Activated CD4-positive, alpha-beta T cell treated with anti-CD3 and anti-CD28 coated beads for 1 hour (primary cell): ENCODE data around the gene TCEAL4.
"Not testable (repeated sequence)": the region's sequence is repeated elsewhere in the genome, so short reads cannot be mapped to it uniquely, and the experiment has no call there.

Experiments
- DNase-seq: peaks from one replicate; pipeline ENCODE4 v3.0.0-alpha.2; 2020

Gene TCEAL4

GRCh38 chrX:103585411-103586313 is at the start of gene TCEAL4:
TCEAL4 (plus strand) TSS chrX:103585515; CDS start chrX:103586676, 1,161 bp downstream.
- no peak for DNase-seq

DNA sequence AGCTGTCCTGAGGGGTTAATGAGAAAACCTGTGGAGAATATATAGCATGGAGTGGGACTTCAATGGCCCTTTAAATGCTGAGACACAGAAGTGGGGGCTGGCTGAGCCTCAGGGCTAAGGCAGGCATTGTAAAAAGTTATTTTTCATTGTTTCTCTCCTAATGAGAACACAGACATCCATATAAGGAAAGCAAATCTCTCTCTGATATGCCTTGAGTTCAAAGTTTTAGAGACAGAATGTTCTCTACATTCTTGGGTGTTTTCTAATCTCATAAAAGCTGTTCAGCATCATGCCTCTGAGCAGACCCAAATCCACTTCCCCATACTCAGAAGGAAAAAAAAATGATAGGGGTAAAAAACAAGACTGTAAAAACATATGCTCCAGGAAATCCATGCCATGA is 49.2 kb upstream of the TCEAL4 start:
- no peak for DNase-seq

GRCh38 chrX:103536732-103537131 is 48.6 kb upstream of the TCEAL4 start:
- DNase-seq: no peak

- no peak for DNase-seq
Observed at GRCh38 chrX:103537871-103538387, 47.4 kb upstream of the TCEAL4 start.

GRCh38 chrX:103538728-103539127 is 46.6 kb upstream of the TCEAL4 start:
- DNase-seq: no peak

DNA sequence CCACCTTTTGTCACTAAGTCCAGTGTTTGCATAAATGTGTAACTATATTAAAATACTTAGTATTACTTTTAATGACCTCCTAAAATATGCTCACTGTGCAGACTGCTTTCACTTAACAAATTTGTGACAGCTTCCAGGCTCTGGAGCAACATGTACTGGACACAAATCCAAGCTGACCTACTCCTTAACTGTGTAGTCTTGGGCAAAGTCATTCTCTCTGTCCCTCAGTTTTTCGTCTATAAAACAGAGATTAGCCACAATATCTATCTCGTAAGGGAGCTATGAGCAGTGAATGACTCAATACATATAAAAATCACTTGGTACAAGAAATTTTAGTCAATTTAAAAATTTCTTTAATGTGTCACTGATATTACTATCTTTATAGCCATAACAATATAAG is 45.6 kb upstream of the TCEAL4 start:
- DNase-seq: no peak

- no peak for DNase-seq
Observed at GRCh38 chrX:103540145-103540544, 45.2 kb upstream of the TCEAL4 start.

- DNase-seq: no peak
Observed at GRCh38 chrX:103549916-103550315, 35.4 kb upstream of the TCEAL4 start.

GRCh38 chrX:103550415-103551051 is 34.8 kb upstream of the TCEAL4 start:
- no peak for DNase-seq

DNA sequence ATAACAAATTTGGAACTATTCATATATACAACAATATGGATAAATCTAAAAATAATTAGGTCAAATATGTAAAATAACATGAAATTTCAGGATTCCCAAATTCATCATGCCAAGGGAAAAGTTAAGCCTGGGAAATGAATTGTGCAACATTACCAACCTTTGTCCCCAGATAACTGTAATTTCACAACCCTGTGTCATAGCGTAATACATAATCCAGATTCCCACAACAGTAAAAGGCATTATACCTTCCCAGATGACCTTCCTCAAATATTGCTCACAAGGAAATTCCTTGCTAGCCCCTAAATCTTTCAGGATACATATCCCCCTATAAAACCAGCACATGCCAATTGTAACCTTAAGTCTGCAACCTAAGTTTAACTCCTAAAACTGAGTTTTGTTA is 33.1 kb upstream of the TCEAL4 start:
- DNase-seq: no peak

DNA sequence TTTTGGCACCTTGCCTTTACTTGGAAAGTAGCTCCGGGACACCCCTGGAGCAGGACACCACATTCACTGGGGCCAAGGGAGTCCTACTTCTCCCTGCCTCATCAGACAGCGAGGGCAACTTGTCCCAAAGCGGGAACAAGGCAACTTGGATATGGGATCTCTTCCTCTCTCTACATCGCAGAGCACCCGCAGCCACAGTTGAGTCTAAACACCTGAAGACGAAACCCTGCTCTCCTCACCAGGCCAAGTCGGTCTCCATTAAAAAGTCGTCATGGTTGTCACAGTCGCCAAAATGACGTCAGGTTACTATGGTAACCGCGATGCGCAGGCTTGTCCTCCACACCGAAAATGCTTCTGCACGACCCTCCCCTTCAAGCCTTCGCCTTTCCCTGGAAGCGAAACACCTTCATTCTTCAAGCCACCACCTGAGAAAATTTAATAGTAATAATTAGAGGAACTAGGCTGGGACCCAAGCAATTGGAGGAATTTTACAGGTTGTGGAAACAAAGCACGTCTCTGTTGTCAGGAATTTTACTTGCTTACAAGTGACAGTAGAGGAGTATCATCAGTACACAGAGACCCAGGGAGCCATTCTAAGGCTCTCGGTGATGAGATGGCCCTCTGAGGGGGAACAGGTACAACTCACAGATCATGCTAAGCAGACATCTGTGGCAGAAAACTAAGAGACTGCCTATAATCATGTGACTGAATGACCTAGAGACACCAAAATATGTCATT is 30.5 kb upstream of the TCEAL4 start:
- peak; percentile 28 for DNase-seq

- no peak for DNase-seq
Observed at GRCh38 chrX:103556963-103557612, 28.2 kb upstream of the TCEAL4 start.

DNA sequence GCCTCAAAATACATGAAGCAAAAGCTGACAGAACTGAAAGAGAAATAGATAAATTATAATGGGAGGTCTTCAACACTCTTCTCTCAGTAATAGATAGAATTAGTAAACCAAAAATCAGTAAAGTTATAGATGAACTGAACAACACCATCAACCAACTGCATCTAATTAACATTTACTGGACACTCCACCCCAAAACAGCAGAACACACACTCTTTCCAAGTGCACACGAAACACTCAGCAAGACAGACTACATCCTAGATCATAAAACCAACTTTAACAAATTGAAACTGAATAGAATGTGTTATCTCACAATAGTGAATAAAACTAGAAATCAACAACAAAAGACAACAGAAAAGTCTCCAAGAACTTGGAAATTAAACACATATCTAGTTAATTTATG is 25.1 kb upstream of the TCEAL4 start:
- no peak for DNase-seq

- no peak for DNase-seq
Observed at GRCh38 chrX:103562801-103563200, 22.5 kb upstream of the TCEAL4 start.

DNA sequence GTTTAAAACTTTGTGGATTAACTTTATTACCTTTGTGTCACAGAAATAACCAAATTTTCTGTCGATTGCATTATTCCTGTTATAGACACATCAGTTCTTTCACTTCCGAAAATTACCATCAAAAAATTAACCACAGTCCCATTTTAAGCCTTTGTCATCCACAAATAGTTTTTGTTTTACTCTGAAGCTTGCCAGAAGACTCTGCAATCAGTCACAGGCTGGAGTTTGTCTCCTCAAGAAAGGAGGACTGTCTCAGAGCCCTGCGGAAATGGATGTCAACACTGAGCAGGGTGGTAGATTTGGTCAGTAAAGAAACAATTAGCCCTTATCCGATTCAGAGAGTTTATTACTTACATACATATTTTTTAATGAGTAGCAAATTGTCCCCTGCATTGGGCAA is 20.1 kb upstream of the TCEAL4 start:
- no peak for DNase-seq

GRCh38 chrX:103565752-103566151 is 19.6 kb upstream of the TCEAL4 start:
- DNase-seq: no peak

DNA sequence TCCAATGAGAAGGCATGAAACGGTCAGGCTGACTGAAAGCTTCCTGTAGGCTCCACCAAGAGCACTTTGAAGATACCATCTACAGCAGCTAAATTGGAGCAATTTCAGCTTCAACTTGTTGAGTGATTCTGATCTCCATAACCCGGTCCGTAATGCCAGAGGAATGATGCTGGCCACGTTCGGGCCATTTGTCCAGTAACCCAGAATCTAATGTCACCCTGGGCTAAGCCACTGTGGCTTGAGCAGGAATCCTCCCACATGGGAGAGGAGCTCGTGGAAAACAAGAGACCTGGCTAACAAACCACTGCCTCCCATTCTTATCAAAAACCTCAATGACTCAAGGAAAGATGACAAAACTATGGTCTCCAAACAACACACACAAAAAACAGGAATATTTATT is 14.2 kb upstream of the TCEAL4 start:
- no peak for DNase-seq

GRCh38 chrX:103571726-103572125 is 13.6 kb upstream of the TCEAL4 start:
- DNase-seq: no peak

DNA sequence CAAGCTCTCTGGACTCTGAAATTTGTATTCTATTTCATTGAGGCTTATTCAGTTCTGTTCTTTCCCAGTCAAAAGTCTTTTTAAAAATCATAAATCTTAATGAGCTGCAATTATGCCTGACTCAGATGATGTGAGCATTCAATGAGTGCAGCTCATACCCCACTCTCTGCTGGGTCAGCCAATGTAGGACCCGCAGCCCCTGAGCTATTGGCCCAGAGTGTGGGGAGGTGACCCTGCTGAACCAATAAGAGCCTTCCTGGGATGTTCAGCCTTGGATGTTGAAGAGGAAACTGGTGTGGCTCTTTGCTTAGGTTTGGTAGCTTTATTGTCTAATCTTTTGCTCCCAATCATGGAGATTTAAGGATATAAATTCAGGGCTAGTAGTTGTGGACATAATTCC is 12.1 kb upstream of the TCEAL4 start:
- DNase-seq: no peak

GRCh38 chrX:103584596-103584995 is 719 bp upstream of the TCEAL4 start:
- no peak for DNase-seq

- DNase-seq: no peak
Observed at GRCh38 chrX:103586314-103586646, 965 bp downstream of the TCEAL4 start.

DNA sequence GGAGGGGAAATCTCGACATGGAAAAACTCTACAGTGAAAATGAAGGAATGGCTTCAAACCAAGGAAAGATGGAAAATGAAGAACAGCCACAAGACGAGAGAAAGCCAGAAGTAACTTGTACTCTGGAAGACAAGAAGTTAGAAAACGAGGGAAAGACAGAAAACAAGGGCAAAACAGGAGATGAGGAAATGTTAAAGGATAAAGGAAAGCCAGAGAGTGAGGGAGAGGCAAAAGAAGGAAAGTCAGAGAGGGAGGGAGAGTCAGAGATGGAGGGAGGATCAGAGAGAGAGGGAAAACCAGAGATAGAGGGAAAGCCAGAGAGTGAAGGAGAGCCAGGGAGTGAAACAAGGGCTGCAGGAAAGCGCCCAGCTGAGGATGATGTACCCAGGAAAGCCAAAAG is 1.3 kb downstream of the TCEAL4 start:
- no peak for DNase-seq

- DNase-seq: not testable (repeated sequence)
Observed at GRCh38 chrX:103592295-103592694, 7.0 kb downstream of the TCEAL4 start.
